ENCODE results near the gene OLFML1. TPM values are rescaled to one million over a fixed set of nuclear protein-coding genes. Genes with fewer than 3 reads are reported as not detected.

Gene OLFML1
- total RNA-seq, 1 donor from 2014 or later = not detected

DNA sequence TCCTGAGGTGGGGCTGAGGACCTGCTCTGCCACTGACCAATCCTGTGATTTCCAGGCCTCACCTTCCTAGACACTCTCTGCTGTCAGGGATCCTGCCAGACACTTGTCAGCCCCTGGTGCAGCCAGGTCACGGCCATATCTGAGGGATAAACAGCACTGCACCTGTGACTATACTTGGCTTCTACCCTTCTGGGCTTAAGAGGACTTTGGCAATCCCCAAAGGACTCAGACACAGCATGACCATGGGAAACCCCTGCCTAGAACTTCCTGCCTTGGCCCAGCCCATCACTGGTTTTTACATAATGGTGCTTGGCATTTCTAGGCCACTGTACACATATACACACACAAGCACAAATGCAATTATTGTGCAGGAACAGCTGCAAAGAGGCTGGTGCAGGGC is 11.6 kb upstream of the OLFML1 start:
- DNase-seq (ENCODE audit: low read depth in 2 of 2) = no peak

GRCh38 chr11:7480113-7480512 is 5.2 kb upstream of the OLFML1 start:
- DNase-seq (ENCODE audit: low read depth in 2 of 2) = no peak

- no peak for DNase-seq (ENCODE audit: low read depth in 2 of 2)
Observed at GRCh38 chr11:7484131-7484530, 1.2 kb upstream of the OLFML1 start.

- no peak for DNase-seq (ENCODE audit: low read depth in 2 of 2)
Observed at GRCh38 chr11:7484645-7485044, 661 bp upstream of the OLFML1 start.

DNA sequence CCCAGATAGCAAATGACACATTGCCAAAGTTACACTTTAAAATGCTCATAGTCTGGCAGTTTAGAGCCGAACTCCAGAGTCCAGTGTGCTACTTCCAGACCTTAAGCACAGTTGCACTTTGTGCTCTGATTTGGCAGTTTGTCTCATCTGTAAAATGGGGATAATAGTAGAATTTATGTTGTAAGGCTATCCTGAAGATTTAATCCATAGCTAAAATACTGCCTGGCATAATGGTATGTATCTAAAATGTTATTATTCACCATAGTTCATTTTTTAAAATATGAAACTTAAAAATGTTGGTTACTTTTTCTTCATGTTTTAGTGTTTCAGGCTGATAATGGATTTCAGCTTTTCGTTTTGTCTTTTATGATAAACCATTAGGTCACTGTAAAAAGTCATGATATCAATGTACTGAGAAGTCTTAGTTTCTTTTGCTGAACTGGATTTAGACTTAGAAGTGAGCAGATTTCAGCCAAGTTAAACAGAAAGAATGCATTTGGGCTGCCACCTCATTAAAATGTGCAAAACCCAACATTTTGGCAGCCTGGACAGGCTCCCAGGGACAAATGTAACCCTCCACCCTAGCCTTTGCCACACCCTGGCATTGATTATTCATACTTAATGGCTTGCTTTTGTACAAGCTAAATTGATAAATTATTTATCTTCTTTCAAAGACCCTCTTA is 933 bp downstream of the OLFML1 start:
- DNase-seq (ENCODE audit: low read depth in 2 of 2) = no peak

GRCh38 chr11:7486781-7487140 is 1.5 kb downstream of the OLFML1 start:
- DNase-seq (ENCODE audit: low read depth in 2 of 2) = no peak

GRCh38 chr11:7487360-7487759 is 2.1 kb downstream of the OLFML1 start:
- no peak for DNase-seq (ENCODE audit: low read depth in 2 of 2)

DNA sequence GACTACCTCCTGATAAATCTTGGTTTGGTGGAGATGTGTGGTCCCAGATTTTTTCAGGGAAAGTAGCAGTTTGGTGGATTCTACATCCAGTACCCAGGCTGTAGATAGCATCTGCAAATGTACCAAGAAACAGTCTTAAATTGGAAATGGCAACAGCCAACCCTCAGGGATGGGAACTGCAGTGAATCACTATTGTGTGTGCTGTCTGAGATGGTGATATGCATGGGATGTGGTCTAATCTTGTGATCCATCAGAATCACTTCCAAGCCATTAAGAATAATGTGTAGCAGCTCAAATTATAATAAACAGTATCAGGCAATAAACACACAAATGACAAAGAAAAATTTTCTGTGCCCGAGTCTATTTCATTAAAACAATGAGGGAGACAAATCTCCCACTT is 3.4 kb downstream of the OLFML1 start:
- no peak for DNase-seq (ENCODE audit: low read depth in 2 of 2)

DNA sequence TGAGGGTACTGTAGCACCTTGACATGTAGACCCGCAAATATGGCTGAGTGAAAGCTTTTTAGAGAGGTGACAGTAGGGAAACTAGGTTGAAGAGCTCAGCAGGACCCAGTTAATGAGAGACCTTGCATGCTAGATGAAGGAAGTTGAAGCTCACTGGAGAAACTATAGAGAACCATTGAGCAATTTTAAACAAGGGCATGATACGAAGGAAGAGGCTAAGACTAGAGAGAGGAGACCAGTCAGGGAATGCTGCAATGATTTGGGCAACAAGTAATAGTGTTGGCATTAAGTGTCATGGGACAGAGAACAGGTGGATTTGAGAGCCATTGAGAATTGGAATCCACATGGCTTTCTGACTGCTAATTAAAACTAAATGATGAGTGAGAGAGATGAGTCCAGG is 4.1 kb downstream of the OLFML1 start:
- no peak for DNase-seq (ENCODE audit: low read depth in 2 of 2)

- DNase-seq (ENCODE audit: low read depth in 2 of 2) = no peak
Observed at GRCh38 chr11:7490054-7490453, 4.7 kb downstream of the OLFML1 start.

GRCh38 chr11:7490535-7490934 is 5.2 kb downstream of the OLFML1 start:
- DNase-seq (ENCODE audit: low read depth in 2 of 2) = no peak

DNA sequence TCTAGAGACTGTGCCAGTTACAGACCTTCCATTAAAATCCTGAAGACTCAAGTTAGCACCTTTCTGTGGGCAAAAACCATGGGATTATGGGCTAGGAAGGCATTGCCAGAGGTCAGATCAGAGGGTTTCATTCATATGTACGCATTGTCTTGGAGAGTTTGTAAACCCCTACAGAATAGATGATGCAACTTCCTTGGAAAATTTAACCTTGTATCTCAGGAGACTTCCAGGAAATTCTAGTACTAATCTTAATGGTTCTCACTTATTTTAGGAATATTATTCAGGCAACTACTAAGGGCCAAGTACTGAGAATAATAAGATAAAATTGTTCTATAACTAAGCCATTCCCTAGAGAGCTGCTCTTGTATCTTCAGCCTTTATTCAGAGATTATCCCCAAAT is 6.9 kb downstream of the OLFML1 start:
- no peak for DNase-seq (ENCODE audit: low read depth in 2 of 2)

- DNase-seq (ENCODE audit: low read depth in 2 of 2) = no peak
Observed at GRCh38 chr11:7493670-7494069, 8.4 kb downstream of the OLFML1 start.

GRCh38 chr11:7494086-7494745 is 8.9 kb downstream of the OLFML1 start:
- no peak for DNase-seq (ENCODE audit: low read depth in 2 of 2)

GRCh38 chr11:7495882-7496551 is 10.7 kb downstream of the OLFML1 start:
- no peak for DNase-seq (ENCODE audit: low read depth in 2 of 2)

- no peak for DNase-seq (ENCODE audit: low read depth in 2 of 2)
Observed at GRCh38 chr11:7498193-7498592, 12.9 kb downstream of the OLFML1 start.

DNA sequence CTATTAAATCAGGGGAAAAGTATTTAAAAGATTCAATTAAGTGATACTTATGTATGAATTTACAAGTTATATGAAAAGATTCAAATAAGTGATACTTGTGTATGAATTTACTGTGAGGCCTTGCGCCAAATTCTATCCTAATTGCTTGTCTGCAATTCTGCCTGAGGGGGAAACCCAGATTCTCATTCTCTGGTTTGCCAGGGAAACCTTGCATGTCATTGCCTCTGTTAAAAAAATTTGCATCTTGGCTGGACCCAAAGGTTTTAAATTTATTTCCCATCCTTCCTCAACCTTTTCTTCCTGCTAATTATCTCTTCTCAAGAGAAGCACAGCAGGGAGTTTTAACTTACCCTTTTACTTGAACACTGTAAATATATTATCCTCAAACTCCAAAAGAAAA is 13.8 kb downstream of the OLFML1 start:
- DNase-seq (ENCODE audit: low read depth in 2 of 2) = no peak

GRCh38 chr11:7500251-7500650 is 14.9 kb downstream of the OLFML1 start:
- no peak for DNase-seq (ENCODE audit: low read depth in 2 of 2)

DNA sequence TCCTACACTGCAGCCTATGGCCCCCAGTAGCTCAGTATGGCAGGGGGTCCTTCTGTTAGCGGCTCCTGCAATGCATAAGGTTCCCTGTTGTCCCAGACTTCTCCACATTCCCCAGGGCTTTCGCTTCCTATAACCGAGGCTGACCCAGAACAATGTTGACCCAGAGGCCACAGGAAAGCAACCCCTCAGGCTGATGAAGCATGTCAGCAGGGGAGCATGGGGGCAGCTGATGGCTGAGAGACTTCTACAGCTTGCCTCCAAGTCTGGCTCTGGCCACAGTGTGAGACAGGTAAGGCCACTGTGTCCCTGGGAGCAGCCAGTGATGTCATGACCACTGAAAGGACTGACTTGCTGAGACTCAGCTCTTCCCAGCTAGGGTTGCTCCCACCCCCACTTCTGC is 15.9 kb downstream of the OLFML1 start:
- no peak for DNase-seq (ENCODE audit: low read depth in 2 of 2)

GRCh38 chr11:7501894-7502293 is 16.6 kb downstream of the OLFML1 start:
- no peak for DNase-seq (ENCODE audit: low read depth in 2 of 2)

GRCh38 chr11:7506243-7506642 is 20.9 kb downstream of the OLFML1 start:
- no peak for DNase-seq (ENCODE audit: low read depth in 2 of 2)

- DNase-seq (ENCODE audit: low read depth in 2 of 2) = no peak
Observed at GRCh38 chr11:7508087-7508486, 22.8 kb downstream of the OLFML1 start.

GRCh38 chr11:7509966-7510365 is 24.7 kb downstream of the OLFML1 start:
- no peak for DNase-seq (ENCODE audit: low read depth in 2 of 2)
